K562 treated with DMSO at 1 percent for 4 hours (cell line): ENCODE measurements around the gene ENO2. TPM values are rescaled to one million over a fixed set of nuclear protein-coding genes. Genes with fewer than 3 reads are reported as not detected.

Experiments
- total RNA-seq: library from RNA; unstranded; fragments of 300-600 nt; gene quantifications from 2 replicates; pipeline ENCODE4 v1.2.3, GENCODE V29; 2022; ENCODE audit not compliant: insufficient read depth

The ENO2 gene
- 33.9 and 35.4 TPM in 2 replicates for total RNA-seq

GRCh38 chr12:6914246-6914946, at the start of gene ENO2:
Gene ENO2, plus strand, starts transcription at chr12:6914580. Its CDS starts 1,253 bp downstream, at chr12:6915833.

GRCh38 chr12:6867413-6868210, 46.8 kb upstream of the ENO2 start, which contains the start of gene TPI1:
Gene TPI1, plus strand, starts transcription at chr12:6867531. Its CDS starts 36 bp downstream, at chr12:6867567.

GRCh38 chr12:6873094-6874014, 41.0 kb upstream of the ENO2 start, which contains the start of gene SPSB2:
Gene SPSB2, minus strand, starts transcription at chr12:6873303. Its CDS starts 402 bp downstream, at chr12:6872901.

DNA sequence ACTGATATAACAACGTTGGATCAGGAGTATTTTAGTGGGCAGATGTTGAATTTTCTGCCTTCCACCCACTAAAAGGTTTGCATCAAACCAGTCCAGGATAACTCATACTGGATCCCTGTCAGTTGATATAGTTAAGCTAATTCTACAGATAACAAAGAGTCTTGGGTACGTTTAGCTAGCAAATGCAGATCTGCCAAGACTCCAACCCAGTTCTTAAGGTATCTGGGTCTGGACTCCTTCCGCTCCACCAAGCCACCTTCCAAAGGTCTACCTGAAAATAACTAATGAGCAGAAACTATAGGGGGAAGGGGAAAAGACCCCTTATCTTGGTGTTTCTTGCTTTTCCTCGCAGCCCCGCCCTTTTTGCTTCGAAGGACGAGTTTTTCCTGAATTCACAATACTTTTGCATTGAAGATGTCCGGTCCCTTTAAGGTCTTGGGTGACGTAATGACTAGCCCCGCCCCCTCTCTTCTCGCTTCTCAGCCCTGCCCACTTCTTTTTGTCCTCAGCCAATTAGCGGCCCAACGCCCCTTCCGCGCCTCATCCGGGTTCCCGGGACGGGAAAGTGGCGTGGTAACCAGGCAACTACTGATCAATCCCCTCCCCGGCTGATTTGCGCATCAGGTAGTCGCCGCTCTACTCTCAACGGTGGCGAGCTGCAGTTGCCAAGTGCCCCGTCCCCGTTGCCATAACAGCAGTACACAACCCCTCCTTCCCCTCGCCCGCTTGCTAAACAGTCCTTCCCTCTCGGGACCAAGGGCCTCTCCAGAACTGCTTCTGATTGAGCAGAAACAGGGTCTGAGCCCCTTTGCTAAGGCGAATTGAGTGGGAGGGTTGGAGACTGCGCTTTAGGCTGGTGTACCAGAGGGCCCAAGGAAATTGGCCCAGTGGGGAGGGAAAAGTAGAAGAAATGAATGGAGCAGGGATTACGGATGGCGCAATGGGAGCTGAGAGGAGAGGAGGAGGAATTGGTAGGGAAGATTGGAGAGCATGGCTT, 9.8 kb upstream of the ENO2 start, which contains the start of gene LRRC23:
LRRC23 (plus strand) TSS at position 543 of the 997 bp plus-strand sequence. CDS start 812 bp downstream, outside the sequence.

DNA sequence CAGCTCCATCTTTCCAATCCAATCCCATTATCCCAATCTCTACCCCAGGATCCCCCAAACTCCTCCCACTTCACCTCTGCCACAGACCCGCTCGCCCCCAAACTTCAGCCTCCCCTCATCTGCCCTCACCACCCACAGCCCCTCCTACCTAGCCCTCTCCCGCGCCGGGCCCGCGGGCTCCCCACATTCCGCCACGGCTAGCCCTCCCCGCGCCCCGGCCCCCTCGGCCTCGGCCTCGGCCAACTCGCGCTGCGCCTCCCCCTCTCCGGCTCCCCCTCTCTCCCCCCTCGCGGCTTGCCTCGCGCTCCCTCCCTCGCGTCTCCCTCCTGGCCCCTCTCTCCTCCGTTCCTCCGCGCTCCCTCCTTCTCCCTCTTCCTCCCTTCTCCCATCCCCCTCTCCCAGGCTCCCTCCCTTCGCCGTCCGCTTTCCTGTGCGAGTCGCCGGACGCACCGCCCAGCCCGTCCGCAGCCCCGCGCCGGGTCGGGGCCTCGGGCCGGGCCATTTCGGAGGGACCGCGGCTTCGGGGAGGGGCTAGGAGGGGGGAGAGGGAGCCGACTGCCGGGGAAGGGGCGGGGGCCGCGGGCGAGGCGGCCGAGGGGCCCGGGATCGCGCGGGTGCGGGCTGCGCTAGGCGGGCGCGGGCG, 13.1 kb downstream of the ENO2 start, which contains the start of gene ATN1:
ATN1 (plus strand) TSS at position 581 of the 643 bp plus-strand sequence. CDS start 6,043 bp downstream, outside the sequence.

DNA sequence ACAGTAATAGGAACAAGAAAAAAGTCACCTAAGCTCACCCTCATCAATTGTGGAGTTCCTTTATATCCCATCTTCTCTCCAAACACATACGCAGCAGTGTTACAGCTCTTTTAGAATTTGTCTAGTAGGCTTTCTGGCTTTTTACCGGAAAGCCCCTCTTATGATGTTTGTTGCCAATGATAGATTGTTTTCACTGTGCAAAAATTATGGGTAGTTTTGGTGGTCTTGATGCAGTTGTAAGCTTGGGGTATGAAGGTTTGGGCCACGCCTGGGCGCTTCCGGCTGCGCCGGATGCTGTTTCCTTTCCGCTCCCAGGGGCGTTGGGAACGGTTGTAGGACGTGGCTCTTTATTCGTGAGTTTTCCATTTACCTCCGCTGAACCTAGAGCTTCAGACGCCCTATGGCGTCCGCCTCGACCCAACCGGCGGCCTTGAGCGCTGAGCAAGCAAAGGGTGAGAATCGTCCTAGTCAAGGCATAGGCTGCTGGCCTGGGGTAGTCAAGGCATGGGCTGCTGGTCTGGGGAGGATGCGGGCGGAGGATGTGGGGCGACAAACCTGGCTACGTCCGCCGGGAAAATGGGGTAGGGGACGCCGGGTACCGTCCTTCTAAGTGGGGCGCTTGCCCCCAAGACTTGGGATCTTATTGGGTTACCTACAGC, 29.5 kb downstream of the ENO2 start, which contains the start of the genes C12orf57 and RNU7-1:
C12orf57 (plus strand) TSS at position 301 of the 659 bp plus-strand sequence; CDS start at position 401, 100 bp downstream.
RNU7-1 (plus strand) TSS at position 95 of the 659 bp plus-strand sequence.

GRCh38 chr12:6950811-6951540, 36.6 kb downstream of the ENO2 start, which contains the start of gene PTPN6:
Gene PTPN6, plus strand, starts transcription at chr12:6951356. Its CDS starts 157 bp downstream, at chr12:6951513.

Other genes with a start within 250 kb of the ENO2 start
- gene ZNF384, start 225.2 kb upstream of the ENO2 start, total RNA-seq: 25.5 and 32.4 TPM in 2 replicates
- gene PIANP, start 213.8 kb upstream of the ENO2 start, total RNA-seq: not detected in 2 replicates
- 33.5 and 37.2 TPM in 2 replicates for gene COPS7A, start 190.5 kb upstream of the ENO2 start, total RNA-seq
- 148 and 156 TPM in 2 replicates for gene MLF2, start 161.4 kb upstream of the ENO2 start, total RNA-seq
- gene PTMS, start 148.2 kb upstream of the ENO2 start, total RNA-seq: 322 and 327 TPM in 2 replicates
- gene LAG3, start 142.1 kb upstream of the ENO2 start, total RNA-seq: 2.2 and 2.8 TPM in 2 replicates
- not detected in 2 replicates for gene CD4, start 125.1 kb upstream of the ENO2 start, total RNA-seq
- gene GPR162, start 92.8 kb upstream of the ENO2 start, total RNA-seq: 1.8 and 3.1 TPM in 2 replicates
- 11.9 and 14.1 TPM in 2 replicates for gene P3H3, start 86.2 kb upstream of the ENO2 start, total RNA-seq
- 3.6 and 4.6 TPM in 2 replicates for gene GNB3, start 73.7 kb upstream of the ENO2 start, total RNA-seq
- 20.1 and 29.7 TPM in 2 replicates for gene CDCA3, start 63.3 kb upstream of the ENO2 start, total RNA-seq
- 50.5 and 51.1 TPM in 2 replicates for gene USP5, start 62.4 kb upstream of the ENO2 start, total RNA-seq
- gene TPI1, start 47.0 kb upstream of the ENO2 start, total RNA-seq: 475 and 496 TPM in 2 replicates
- gene SPSB2, start 41.3 kb upstream of the ENO2 start, total RNA-seq: 2.5 and 5.2 TPM in 2 replicates
- gene LRRC23, start 9.8 kb upstream of the ENO2 start, total RNA-seq: 4.7 and 5.7 TPM in 2 replicates
- 34.8 and 43.7 TPM in 2 replicates for gene ATN1, start 13.4 kb downstream of the ENO2 start, total RNA-seq
- gene RNU7-1, start 29.2 kb downstream of the ENO2 start, total RNA-seq: not detected in 2 replicates
- 524 and 553 TPM in 2 replicates for gene C12orf57, start 29.4 kb downstream of the ENO2 start, total RNA-seq
- gene PTPN6, start 36.8 kb downstream of the ENO2 start, total RNA-seq: 6.5 and 16.4 TPM in 2 replicates
- gene PHB2, start 56.1 kb downstream of the ENO2 start, total RNA-seq: 297 and 310 TPM in 2 replicates
- 7.9 and 15.0 TPM in 2 replicates for gene EMG1, start 56.3 kb downstream of the ENO2 start, total RNA-seq
- 23.4 and 23.6 TPM in 2 replicates for gene LPCAT3, start 103.9 kb downstream of the ENO2 start, total RNA-seq
- gene C1S, start 146.1 kb downstream of the ENO2 start, total RNA-seq: 0.81 and 1.7 TPM in 2 replicates
- gene C1R, start 177.9 kb downstream of the ENO2 start, total RNA-seq: 3.0 and 5.2 TPM in 2 replicates
- 13.2 and 18.7 TPM in 2 replicates for gene C1RL, start 194.6 kb downstream of the ENO2 start, total RNA-seq
- 4.6 and 9.7 TPM in 2 replicates for gene RBP5, start 214.3 kb downstream of the ENO2 start, total RNA-seq
- gene CLSTN3, start 215.8 kb downstream of the ENO2 start, total RNA-seq: 12.1 and 20.9 TPM in 2 replicates